Measurements from ENCODE around the gene KCNF1.

DNA sequence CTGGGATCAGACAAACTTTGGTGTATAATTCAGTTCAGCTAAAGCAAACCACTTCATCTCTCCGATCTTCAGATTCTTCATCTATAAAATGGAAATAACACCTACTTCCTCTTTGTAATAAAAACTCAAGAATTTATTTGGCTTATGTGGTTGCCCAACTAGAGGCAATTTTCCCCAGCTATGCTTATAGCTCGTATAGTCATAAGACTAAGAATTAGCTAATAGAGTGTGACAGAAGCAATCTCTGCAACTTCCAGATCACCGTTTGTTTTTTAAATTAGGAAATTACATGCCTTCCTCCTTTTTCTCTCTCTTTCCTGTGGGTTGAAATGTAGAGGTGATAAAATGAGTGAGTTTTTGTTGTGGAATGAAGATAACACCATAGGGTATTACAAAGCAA lies 35.3 kb upstream of the KCNF1 start:
- TF ChIP-seq CTCF (IDR thresholded peaks at IDR 0.05; ENCODE audit: low read depth, low read length, missing input control) (no peak), REST (IDR thresholded peaks at IDR 0.05) (no peak), MAX (IDR thresholded peaks at IDR 0.05) (no peak), EGR1 (IDR thresholded peaks at IDR 0.05; ENCODE audit: low read depth in 2 of 2) (no peak)
- TF ChIP-seq, protein P1, sequence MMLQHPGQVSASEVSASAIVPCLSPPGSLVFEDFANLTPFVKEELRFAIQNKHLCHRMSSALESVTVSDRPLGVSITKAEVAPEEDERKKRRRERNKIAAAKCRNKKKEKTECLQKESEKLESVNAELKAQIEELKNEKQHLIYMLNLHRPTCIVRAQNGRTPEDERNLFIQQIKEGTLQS (IDR thresholded peaks at IDR 0.05) = no peak
